ENCODE results near the gene CCAR1.
"Not testable (repeated sequence)": the region's sequence is repeated elsewhere in the genome, so short reads cannot be mapped to it uniquely, and the experiment has no call there.

Gene CCAR1, protein sequence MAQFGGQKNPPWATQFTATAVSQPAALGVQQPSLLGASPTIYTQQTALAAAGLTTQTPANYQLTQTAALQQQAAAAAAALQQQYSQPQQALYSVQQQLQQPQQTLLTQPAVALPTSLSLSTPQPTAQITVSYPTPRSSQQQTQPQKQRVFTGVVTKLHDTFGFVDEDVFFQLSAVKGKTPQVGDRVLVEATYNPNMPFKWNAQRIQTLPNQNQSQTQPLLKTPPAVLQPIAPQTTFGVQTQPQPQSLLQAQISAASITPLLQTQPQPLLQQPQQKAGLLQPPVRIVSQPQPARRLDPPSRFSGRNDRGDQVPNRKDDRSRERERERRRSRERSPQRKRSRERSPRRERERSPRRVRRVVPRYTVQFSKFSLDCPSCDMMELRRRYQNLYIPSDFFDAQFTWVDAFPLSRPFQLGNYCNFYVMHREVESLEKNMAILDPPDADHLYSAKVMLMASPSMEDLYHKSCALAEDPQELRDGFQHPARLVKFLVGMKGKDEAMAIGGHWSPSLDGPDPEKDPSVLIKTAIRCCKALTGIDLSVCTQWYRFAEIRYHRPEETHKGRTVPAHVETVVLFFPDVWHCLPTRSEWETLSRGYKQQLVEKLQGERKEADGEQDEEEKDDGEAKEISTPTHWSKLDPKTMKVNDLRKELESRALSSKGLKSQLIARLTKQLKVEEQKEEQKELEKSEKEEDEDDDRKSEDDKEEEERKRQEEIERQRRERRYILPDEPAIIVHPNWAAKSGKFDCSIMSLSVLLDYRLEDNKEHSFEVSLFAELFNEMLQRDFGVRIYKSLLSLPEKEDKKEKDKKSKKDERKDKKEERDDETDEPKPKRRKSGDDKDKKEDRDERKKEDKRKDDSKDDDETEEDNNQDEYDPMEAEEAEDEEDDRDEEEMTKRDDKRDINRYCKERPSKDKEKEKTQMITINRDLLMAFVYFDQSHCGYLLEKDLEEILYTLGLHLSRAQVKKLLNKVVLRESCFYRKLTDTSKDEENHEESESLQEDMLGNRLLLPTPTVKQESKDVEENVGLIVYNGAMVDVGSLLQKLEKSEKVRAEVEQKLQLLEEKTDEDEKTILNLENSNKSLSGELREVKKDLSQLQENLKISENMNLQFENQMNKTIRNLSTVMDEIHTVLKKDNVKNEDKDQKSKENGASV

GRCh38 chr10:68720793-68721672, at the start of gene CCAR1:
Gene CCAR1, plus strand, starts transcription at chr10:68721239. Its CDS starts 1,266 bp downstream, at chr10:68722505.
- peak; percentile 99 for DNase-seq (ENCODE audit: low read depth)

GRCh38 chr10:68684413-68684812, 36.6 kb upstream of the CCAR1 start:
- DNase-seq (ENCODE audit: low read depth): no peak

DNA sequence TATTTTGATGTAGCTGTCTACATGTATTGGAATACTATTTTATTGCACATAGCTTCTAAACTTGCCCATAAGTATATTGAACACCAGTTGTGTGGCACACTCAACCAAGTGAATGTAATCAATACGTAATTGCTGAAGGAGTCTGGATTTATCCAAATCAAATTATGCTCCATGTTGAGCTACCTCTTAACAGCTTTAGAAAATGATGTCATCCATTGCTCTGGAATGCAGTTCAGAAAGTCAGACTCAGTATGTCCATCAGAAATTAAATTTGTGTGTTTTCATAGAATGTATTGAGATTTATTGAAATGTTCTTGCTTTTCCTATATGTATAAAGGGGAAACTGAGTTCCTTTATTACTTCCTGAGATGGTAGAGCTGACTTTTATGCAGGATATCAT, 25.0 kb upstream of the CCAR1 start:
- DNase-seq (ENCODE audit: low read depth): no peak

GRCh38 chr10:68697106-68697505, 23.9 kb upstream of the CCAR1 start:
- no peak for DNase-seq (ENCODE audit: low read depth)

DNA sequence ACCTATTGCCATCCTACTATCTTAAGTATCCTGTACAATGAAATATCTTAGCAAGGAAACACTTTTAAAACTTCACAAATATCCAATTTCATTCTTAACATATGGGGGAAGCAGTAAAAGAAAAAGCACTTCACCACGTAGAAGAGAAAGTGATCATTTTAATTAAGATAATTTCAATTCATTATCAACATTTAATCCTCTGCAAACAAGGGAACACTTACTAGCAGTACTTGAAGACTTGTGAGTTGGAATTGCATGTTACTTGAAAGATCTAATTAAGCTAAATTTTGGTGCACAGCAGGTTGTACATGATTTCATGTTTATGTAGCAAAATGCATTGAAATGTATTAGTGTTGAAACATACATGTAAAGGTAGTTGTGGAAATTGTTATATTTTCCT, 20.8 kb upstream of the CCAR1 start:
- no peak for DNase-seq (ENCODE audit: low read depth)

GRCh38 chr10:68705548-68705947, 15.5 kb upstream of the CCAR1 start:
- no peak for DNase-seq (ENCODE audit: low read depth)

DNA sequence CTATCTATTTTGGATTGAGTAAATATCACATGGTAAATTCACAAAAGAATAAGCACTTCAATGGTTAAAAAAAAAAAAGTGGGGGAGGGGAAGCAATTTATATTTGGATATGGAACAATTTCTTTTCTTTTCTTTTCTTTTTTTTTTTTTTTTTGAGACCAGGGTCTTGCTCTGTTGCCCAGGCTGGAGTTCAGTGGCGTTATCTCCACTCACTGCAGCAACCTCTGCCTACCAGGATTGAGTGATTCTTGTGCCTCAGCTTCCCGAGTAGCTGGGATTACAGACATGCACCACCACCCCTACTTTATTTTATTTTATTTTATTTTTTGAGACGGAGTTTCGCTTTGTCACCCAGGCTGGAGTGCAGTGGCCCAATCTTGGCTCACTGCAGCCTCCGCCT, 12.1 kb upstream of the CCAR1 start:
- not testable (repeated sequence) for DNase-seq (ENCODE audit: low read depth)

GRCh38 chr10:68713065-68713464, 8.0 kb upstream of the CCAR1 start:
- not testable (repeated sequence) for DNase-seq (ENCODE audit: low read depth)

DNA sequence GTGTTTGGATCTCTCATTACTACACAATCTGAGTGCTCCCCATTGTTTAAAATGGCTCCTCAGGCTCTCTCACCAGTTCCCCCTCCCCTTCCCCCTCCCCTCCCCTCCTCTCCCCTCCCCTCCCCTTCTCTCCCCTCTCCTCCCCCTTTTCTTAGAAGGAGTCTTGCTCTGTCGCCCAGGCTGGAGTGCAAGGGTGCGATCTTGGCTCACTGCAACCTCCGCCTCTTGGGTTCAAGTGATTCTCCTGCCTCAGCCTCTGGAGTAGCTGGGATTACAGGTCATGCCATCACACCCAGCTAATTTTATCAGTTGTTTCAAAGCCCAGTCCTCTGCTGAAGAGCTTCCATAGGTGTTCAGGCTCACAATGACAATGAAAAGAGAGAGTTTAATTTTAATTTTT, 3.6 kb upstream of the CCAR1 start:
- no peak for DNase-seq (ENCODE audit: low read depth)

DNA sequence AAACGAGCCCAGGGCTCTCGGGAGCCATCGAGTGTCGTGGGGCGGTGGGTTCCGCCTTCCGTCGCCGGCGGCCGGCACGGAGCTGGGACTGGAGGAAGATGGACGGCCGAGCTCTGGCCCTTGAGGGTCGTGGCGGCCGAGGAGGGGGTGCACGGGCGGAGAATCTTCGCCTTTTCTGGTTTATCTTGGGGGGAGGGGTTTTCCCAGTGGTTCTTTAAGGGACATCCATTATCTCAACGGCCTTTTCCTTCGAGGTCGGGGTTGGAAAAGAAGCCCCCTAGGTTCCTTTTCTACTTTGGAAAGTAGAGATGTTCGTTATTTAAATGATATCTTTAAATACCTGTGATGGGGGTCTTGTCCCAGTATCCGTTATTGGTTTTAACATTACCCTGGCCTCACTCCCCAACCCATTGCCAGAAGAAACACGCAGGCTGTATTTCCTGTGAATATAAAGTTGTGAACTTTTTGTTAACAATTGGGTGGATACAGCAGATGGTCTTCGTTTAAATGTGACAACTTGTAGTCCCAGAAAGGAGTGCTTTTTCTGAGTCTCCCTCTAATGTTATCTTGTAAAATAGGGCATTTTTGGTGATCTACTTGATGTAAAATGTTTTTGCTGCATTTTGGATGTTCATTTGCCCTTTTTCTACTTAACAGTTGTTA, 765 bp downstream of the CCAR1 start:
- DNase-seq (ENCODE audit: low read depth): peak; percentile 28

DNA sequence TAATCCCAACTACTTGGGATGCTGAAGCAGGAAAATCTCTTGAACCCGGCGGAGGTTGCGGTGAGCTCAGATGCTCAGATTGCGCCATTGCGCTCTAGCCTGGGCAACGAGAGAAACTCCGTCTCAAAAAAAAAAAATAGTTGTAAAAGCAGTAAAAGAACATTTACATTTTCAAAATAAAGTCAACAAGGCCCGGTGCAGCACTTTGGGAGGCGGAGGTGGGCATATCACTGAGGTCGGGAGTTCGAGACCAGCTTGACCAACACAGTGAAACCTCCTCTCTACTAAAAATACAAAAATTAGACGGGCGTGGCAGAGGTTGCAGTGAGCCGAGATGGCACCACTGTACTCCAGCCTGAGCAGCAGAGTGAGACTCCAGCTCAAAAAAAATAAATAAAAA, 4.0 kb downstream of the CCAR1 start:
- no peak for DNase-seq (ENCODE audit: low read depth)

GRCh38 chr10:68727146-68727545, 6.1 kb downstream of the CCAR1 start:
- no peak for DNase-seq (ENCODE audit: low read depth)

GRCh38 chr10:68732651-68733050, 11.6 kb downstream of the CCAR1 start:
- DNase-seq (ENCODE audit: low read depth): no peak

- DNase-seq (ENCODE audit: low read depth): no peak
These were observed 13.3 kb downstream of the CCAR1 start for GRCh38 chr10:68734349-68734748.

DNA sequence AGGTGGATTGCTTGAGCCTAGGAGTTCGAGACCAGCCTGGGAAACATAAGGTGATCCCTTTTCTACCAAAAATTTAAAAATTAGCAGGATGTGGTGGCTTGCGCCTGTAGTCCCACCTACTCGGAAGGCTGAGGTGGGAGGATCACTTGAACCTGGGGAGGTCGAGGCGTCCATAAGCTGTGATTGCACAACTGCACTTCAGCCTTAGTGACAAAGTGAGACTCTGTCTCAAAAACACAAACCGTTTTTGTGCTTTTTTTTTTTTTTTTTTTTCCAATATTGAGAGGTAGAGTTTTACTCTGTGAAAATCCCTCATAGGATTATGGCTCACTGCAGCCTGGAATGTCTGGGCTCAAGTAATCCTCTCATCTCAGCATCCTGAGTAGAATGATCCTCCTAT, 14.1 kb downstream of the CCAR1 start:
- DNase-seq (ENCODE audit: low read depth): no peak

DNA sequence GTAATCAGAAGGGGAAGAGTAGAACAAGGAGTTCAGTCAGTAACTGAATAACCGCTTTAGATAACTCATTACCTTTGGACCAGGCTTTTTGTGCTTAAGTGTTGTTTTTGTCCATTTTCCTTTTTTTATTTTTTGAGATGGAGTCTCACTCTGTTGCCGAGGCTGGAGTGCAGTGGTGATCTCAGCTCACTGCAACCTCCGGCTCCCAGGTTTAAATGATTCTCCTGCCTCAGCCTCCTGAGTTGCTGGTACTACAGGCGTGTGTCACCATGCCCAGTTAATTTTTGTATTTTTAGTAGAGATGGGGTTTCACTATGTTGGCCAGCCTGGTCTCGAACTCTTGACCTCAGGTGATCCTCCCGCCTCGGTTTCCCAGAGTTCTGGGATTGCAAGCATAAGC, 14.7 kb downstream of the CCAR1 start:
- not testable (repeated sequence) for DNase-seq (ENCODE audit: low read depth)

DNA sequence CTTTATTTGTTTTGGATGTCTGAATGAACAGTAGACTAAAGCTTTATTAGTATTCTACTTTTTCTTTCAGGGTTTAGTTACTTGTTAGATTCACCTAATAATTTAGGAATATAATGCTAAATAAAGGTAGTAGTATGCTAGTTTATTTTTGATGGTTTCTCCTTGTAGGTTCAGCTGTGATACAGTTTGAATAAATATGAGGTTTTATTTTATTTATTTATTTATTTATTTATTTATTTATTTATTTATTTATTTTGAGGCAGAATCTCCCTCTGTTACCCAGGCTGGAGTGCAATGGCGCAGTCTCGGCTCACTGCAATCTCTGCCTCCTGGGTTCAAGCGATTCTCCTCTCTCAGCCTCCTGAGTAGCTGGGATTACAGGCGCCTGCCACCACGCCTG, 19.6 kb downstream of the CCAR1 start:
- DNase-seq (ENCODE audit: low read depth): not testable (repeated sequence)

- DNase-seq (ENCODE audit: low read depth): no peak
These were observed 21.4 kb downstream of the CCAR1 start for GRCh38 chr10:68742397-68742796.

DNA sequence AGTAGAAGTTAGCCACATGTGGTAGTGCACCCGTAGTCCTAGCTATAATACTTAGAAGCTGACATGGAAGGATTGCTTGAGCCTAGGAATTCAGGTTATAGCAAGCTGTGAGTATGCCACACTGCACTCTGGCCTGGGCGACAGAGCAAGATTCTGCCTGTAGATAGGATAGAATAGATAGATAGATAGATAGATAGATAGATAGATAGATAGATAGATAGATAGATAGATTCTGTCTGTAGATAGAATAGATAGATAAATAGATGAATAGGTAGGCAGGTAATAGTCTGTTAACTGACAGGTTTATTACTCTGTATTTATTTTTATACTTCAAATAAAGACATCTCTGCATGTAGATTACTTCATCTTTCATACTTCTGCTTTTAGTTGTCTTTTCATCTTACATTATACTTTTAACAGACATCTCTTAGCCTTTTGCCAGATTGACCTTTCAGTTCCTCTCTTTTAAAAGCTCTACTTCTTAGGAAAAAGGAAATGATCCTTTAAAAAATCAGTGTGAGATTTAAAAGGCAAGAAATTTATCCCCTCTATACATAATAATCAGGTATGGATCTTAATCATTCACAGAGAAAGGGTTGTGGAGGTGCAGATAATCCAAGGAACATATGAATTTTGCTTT, 31.8 kb downstream of the CCAR1 start:
- no peak for DNase-seq (ENCODE audit: low read depth)

DNA sequence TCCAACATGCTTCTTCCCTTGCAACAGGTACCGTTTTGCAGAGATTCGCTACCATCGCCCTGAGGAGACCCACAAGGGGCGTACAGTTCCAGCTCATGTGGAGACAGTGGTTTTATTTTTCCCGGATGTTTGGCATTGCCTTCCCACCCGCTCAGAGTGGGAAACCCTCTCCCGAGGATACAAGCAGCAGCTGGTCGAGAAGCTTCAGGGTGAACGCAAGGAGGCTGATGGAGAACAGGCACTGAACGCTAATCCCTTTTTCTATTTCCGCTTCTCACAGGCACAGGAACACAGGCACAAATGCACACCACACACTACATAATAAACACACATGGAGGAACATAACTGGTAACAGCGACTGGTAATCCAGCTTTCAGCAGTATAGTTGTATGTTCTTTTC, 35.2 kb downstream of the CCAR1 start:
- DNase-seq (ENCODE audit: low read depth): no peak

DNA sequence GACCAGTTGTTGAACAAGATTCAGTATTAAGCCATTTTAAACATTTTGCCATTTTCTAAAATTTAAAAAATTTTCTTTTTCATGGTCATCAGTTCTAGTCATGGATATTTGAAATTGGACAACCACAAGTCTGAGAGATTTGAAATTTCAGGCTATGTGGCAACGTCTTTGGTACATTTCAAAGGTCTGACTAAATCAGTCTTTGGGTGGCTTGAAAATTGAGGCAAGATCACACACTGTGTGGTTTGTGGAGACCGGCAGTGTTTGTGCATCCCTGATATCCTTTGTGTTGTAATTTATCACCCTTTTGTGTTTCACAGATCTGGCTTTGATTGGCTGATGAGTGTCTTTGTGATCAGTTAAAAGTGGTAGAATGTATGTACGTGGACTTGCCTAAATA, 35.7 kb downstream of the CCAR1 start:
- no peak for DNase-seq (ENCODE audit: low read depth)

Measured in ELR (cell line).